ENCODE measurements around the gene OPRL1.

The OPRL1 gene

GRCh38 chr20:64108731-64109681, 29.1 kb downstream of the OPRL1 start:
- Histone ChIP-seq H3K27ac (ENCODE audit: low read length) (no peak overlapping the region), H3K9me3 (ENCODE audit: control insufficient read depth in 2 of 2, low read length in 2 of 2) (no peaks in the 10 kb centered on the region), H3K9ac (ENCODE audit: low read length in 2 of 2) (no peak overlapping the region), H3K4me1 (ENCODE audit: control insufficient read depth, insufficient read depth, low read length) (no peaks in the 10 kb centered on the region), H3K4me3 (ENCODE audit: low read length in 2 of 2) (no peak overlapping the region), H3K36me3 (ENCODE audit: control insufficient read depth in 2 of 2, insufficient read depth in 2 of 2, low read length in 2 of 2) (no peaks in the 10 kb centered on the region), H3K27me3 (ENCODE audit: control insufficient read depth in 1 of 2, insufficient read depth in 2 of 2, low read length in 2 of 2) (peaks cover 0 to 9% of the 10 kb centered on the region in 2 donors)

DNA sequence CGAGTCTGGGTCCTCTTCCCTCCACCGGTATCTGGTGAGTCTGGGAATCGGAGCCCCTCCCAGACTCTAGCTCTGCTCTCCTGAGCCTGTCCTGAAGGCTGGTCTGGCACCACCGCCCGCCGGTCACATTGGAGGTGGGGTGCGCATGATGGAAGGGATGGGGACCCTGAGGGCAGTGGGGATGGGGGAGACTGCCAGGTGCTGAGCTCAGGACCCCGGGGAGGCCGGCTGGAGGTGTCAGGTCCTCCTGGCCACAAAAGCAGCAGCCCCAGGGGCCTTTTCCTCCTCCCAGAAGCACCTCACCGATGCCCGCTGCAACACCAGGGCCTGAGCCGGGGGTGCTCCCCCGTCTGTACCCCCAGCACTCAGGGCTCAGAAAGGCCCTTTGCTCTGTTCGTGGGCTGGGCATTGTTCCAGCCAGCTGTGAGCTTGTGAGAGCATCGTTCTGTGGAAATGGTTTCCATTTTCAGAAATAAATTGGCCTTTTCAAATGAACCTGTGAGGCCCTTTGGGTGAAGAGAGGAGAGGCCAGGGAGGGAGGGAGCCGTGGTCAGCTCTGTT, 30.0 kb downstream of the OPRL1 start:
- H3K36me3 ChIP-seq (ENCODE audit: control insufficient read depth in 2 of 2, insufficient read depth in 2 of 2, low read length in 2 of 2): no peaks in the 10 kb centered on the region
- no peaks in the 10 kb centered on the region for H3K9me3 ChIP-seq (ENCODE audit: control insufficient read depth in 2 of 2, low read length in 2 of 2)
- H3K27me3 ChIP-seq (ENCODE audit: control insufficient read depth in 1 of 2, insufficient read depth in 2 of 2, low read length in 2 of 2): peaks cover 0 to 7% of the 10 kb centered on the region in 2 donors
- H3K27ac ChIP-seq (ENCODE audit: low read length): no peak overlapping the region
- no peak overlapping the region for H3K9ac ChIP-seq (ENCODE audit: low read length in 2 of 2)
- no peaks in the 10 kb centered on the region for H3K4me1 ChIP-seq (ENCODE audit: control insufficient read depth, insufficient read depth, low read length)
- H3K4me3 ChIP-seq (ENCODE audit: low read length in 2 of 2): no peak overlapping the region

GRCh38 chr20:64110411-64111068, 30.7 kb downstream of the OPRL1 start:
- Histone ChIP-seq H3K9ac (ENCODE audit: low read length in 2 of 2) (no peak overlapping the region), H3K27me3 (ENCODE audit: control insufficient read depth in 1 of 2, insufficient read depth in 2 of 2, low read length in 2 of 2) (peaks cover 0 to 5% of the 10 kb centered on the region in 2 donors)

GRCh38 chr20:64111841-64112641, 32.2 kb downstream of the OPRL1 start:
- Histone ChIP-seq H3K27ac (ENCODE audit: low read length) (no peak overlapping the region), H3K27me3 (ENCODE audit: control insufficient read depth in 1 of 2, insufficient read depth in 2 of 2, low read length in 2 of 2) (peaks cover 0 to 3% of the 10 kb centered on the region in 2 donors), H3K9ac (ENCODE audit: low read length in 2 of 2) (no peak overlapping the region)

More at GRCh38 chr20:64110411-64111068, 30.7 kb downstream of the OPRL1 start:
- no peaks in the 10 kb centered on the region for H3K4me1 ChIP-seq (ENCODE audit: control insufficient read depth, insufficient read depth, low read length)
- H3K27ac ChIP-seq (ENCODE audit: low read length): no peak overlapping the region
- no peaks in the 10 kb centered on the region for H3K36me3 ChIP-seq (ENCODE audit: control insufficient read depth in 2 of 2, insufficient read depth in 2 of 2, low read length in 2 of 2)
- no peak overlapping the region for H3K4me3 ChIP-seq (ENCODE audit: low read length in 2 of 2)
- no peaks in the 10 kb centered on the region for H3K9me3 ChIP-seq (ENCODE audit: control insufficient read depth in 2 of 2, low read length in 2 of 2)

GRCh38 chr20:64112691-64113443, 33.0 kb downstream of the OPRL1 start:
- Histone ChIP-seq H3K36me3 (ENCODE audit: control insufficient read depth in 2 of 2, insufficient read depth in 2 of 2, low read length in 2 of 2) (no peaks in the 10 kb centered on the region), H3K9me3 (ENCODE audit: control insufficient read depth in 2 of 2, low read length in 2 of 2) (no peaks in the 10 kb centered on the region), H3K4me3 (ENCODE audit: low read length in 2 of 2) (no peak overlapping the region), H3K27me3 (ENCODE audit: control insufficient read depth in 1 of 2, insufficient read depth in 2 of 2, low read length in 2 of 2) (peaks cover 0 to 3% of the 10 kb centered on the region in 2 donors), H3K9ac (ENCODE audit: low read length in 2 of 2) (no peak overlapping the region), H3K4me1 (ENCODE audit: control insufficient read depth, insufficient read depth, low read length) (no peaks in the 10 kb centered on the region), H3K27ac (ENCODE audit: low read length) (no peak overlapping the region)

More at GRCh38 chr20:64111841-64112641, 32.2 kb downstream of the OPRL1 start:
- H3K4me1 ChIP-seq (ENCODE audit: control insufficient read depth, insufficient read depth, low read length): no peaks in the 10 kb centered on the region
- H3K4me3 ChIP-seq (ENCODE audit: low read length in 2 of 2): no peak overlapping the region
- H3K36me3 ChIP-seq (ENCODE audit: control insufficient read depth in 2 of 2, insufficient read depth in 2 of 2, low read length in 2 of 2): no peaks in the 10 kb centered on the region
- no peaks in the 10 kb centered on the region for H3K9me3 ChIP-seq (ENCODE audit: control insufficient read depth in 2 of 2, low read length in 2 of 2)

GRCh38 chr20:64113444-64113775, 33.5 kb downstream of the OPRL1 start:
- Histone ChIP-seq H3K9ac (ENCODE audit: low read length in 2 of 2) (no peak overlapping the region), H3K9me3 (ENCODE audit: control insufficient read depth in 2 of 2, low read length in 2 of 2) (no peaks in the 10 kb centered on the region), H3K36me3 (ENCODE audit: control insufficient read depth in 2 of 2, insufficient read depth in 2 of 2, low read length in 2 of 2) (no peaks in the 10 kb centered on the region), H3K4me3 (ENCODE audit: low read length in 2 of 2) (no peak overlapping the region), H3K4me1 (ENCODE audit: control insufficient read depth, insufficient read depth, low read length) (no peaks in the 10 kb centered on the region), H3K27ac (ENCODE audit: low read length) (no peak overlapping the region), H3K27me3 (ENCODE audit: control insufficient read depth in 1 of 2, insufficient read depth in 2 of 2, low read length in 2 of 2) (no peaks in the 10 kb centered on the region)

DNA sequence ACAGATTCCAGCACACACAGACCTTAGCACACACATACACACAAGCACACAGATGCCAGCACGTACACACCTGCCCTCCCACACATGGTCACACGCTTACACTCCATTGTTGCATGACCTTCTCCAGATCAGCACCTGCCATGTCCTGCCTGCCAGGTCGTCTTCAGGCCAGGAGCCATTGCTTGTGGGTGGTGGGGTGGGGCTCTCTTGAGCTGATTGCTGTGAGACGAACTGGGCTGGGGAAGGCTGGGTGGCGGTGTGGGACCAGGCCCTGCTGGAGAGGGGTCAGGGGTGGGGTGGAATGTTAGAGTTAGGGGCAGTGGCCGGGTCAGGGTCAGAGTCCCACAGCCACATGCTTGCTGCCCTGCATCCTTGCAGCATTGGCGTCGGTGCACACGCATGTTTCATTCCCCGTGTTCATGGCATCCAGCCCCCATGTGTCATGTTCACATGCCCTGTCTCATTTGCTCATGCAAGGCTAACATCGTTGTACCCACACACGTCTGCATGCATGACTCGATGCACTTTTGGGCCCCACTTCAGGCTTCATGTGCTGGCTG, 34.0 kb downstream of the OPRL1 start:
- Histone ChIP-seq H3K27ac (ENCODE audit: low read length) (no peak overlapping the region), H3K4me1 (ENCODE audit: control insufficient read depth, insufficient read depth, low read length) (no peaks in the 10 kb centered on the region), H3K9ac (ENCODE audit: low read length in 2 of 2) (no peak overlapping the region), H3K9me3 (ENCODE audit: control insufficient read depth in 2 of 2, low read length in 2 of 2) (no peaks in the 10 kb centered on the region), H3K36me3 (ENCODE audit: control insufficient read depth in 2 of 2, insufficient read depth in 2 of 2, low read length in 2 of 2) (no peaks in the 10 kb centered on the region), H3K4me3 (ENCODE audit: low read length in 2 of 2) (no peak overlapping the region), H3K27me3 (ENCODE audit: control insufficient read depth in 1 of 2, insufficient read depth in 2 of 2, low read length in 2 of 2) (no peaks in the 10 kb centered on the region)

GRCh38 chr20:64114356-64114971, 34.6 kb downstream of the OPRL1 start:
- no peak overlapping the region for H3K9ac ChIP-seq (ENCODE audit: low read length in 2 of 2)
- no peaks in the 10 kb centered on the region for H3K36me3 ChIP-seq (ENCODE audit: control insufficient read depth in 2 of 2, insufficient read depth in 2 of 2, low read length in 2 of 2)
- H3K27me3 ChIP-seq (ENCODE audit: control insufficient read depth in 1 of 2, insufficient read depth in 2 of 2, low read length in 2 of 2): no peaks in the 10 kb centered on the region
- no peaks in the 10 kb centered on the region for H3K4me1 ChIP-seq (ENCODE audit: control insufficient read depth, insufficient read depth, low read length)
- H3K27ac ChIP-seq (ENCODE audit: low read length): no peak overlapping the region
- H3K4me3 ChIP-seq (ENCODE audit: low read length in 2 of 2): no peak overlapping the region
- no peaks in the 10 kb centered on the region for H3K9me3 ChIP-seq (ENCODE audit: control insufficient read depth in 2 of 2, low read length in 2 of 2)

- Histone ChIP-seq H3K4me1 (ENCODE audit: control insufficient read depth, insufficient read depth, low read length) (peaks cover 3% of the 10 kb centered on the region), H3K9ac (ENCODE audit: low read length in 2 of 2) (no peak overlapping the region), H3K9me3 (ENCODE audit: control insufficient read depth in 2 of 2, low read length in 2 of 2) (no peaks in the 10 kb centered on the region), H3K27me3 (ENCODE audit: control insufficient read depth in 1 of 2, insufficient read depth in 2 of 2, low read length in 2 of 2) (peaks cover 0 to 3% of the 10 kb centered on the region in 2 donors), H3K27ac (ENCODE audit: low read length) (no peak overlapping the region), H3K36me3 (ENCODE audit: control insufficient read depth in 2 of 2, insufficient read depth in 2 of 2, low read length in 2 of 2) (no peaks in the 10 kb centered on the region), H3K4me3 (ENCODE audit: low read length in 2 of 2) (no peak overlapping the region)
These were observed 35.5 kb downstream of the OPRL1 start for GRCh38 chr20:64115171-64115911.
